Immature natural killer cell (primary cell): ENCODE measurements around the gene GUCY1A2. TPM values are rescaled to one million over a fixed set of nuclear protein-coding genes. Genes with fewer than 3 reads are reported as not detected.

Experiments
- DNase-seq, 3 donors: peaks; one replicate each; pipeline ENCODE4 v3.0.0; 2022; ENCODE audit warnings: mixed read lengths in 1 of 3
- H3K27ac Mint-ChIP-seq, 6 donors: one replicate each; pipeline ENCODE4 v1.8.0; 2020; ENCODE audit warnings: mixed read lengths in 6 of 6, mild to moderate bottlenecking in 5 of 6, inconsistent platforms in 4 of 6, moderate library complexity in 3 of 6
- H3K27me3 Mint-ChIP-seq, 3 donors: one replicate each; pipeline ENCODE4 v1.8.0; 2020 to 2021; ENCODE audit warnings: low read depth in 3 of 3, mild to moderate bottlenecking in 3 of 3, mixed read lengths in 3 of 3, moderate library complexity in 3 of 3, inconsistent platforms in 1 of 3
- H3K36me3 Mint-ChIP-seq, 3 donors: one replicate each; pipeline ENCODE4 v1.8.0; 2020; ENCODE audit warnings: mixed read lengths in 3 of 3, inconsistent platforms in 2 of 3, mild to moderate bottlenecking in 2 of 3
- H3K4me1 Mint-ChIP-seq, 2 donors: one replicate each; pipeline ENCODE4 v1.8.0; 2020; ENCODE audit warnings: inconsistent platforms in 2 of 2, mild to moderate bottlenecking in 2 of 2, mixed read lengths in 2 of 2, moderate library complexity in 1 of 2
- H3K4me3 Mint-ChIP-seq, 5 donors: one replicate each; pipeline ENCODE4 v1.8.0; 2020; ENCODE audit warnings: mild to moderate bottlenecking in 5 of 5, mixed read lengths in 5 of 5, inconsistent platforms in 3 of 5, moderate library complexity in 3 of 5
- H3K9me3 Mint-ChIP-seq, 6 donors: one replicate each; pipeline ENCODE4 v1.8.0; 2020; ENCODE audit warnings: mild to moderate bottlenecking in 6 of 6, mixed read lengths in 6 of 6, inconsistent platforms in 4 of 6, moderate library complexity in 3 of 6
- polyA plus RNA-seq, 3 donors: library from polyadenylated mRNA; unstranded; fragments of 300-500 nt; fragmentation: Illumina TruSeq; gene quantifications; one replicate each; pipeline ENCODE4 v1.2.3, GENCODE V29; 2021

The GUCY1A2 gene
- polyA plus RNA-seq, 3 donors from 2014 or later: not detected

DNA sequence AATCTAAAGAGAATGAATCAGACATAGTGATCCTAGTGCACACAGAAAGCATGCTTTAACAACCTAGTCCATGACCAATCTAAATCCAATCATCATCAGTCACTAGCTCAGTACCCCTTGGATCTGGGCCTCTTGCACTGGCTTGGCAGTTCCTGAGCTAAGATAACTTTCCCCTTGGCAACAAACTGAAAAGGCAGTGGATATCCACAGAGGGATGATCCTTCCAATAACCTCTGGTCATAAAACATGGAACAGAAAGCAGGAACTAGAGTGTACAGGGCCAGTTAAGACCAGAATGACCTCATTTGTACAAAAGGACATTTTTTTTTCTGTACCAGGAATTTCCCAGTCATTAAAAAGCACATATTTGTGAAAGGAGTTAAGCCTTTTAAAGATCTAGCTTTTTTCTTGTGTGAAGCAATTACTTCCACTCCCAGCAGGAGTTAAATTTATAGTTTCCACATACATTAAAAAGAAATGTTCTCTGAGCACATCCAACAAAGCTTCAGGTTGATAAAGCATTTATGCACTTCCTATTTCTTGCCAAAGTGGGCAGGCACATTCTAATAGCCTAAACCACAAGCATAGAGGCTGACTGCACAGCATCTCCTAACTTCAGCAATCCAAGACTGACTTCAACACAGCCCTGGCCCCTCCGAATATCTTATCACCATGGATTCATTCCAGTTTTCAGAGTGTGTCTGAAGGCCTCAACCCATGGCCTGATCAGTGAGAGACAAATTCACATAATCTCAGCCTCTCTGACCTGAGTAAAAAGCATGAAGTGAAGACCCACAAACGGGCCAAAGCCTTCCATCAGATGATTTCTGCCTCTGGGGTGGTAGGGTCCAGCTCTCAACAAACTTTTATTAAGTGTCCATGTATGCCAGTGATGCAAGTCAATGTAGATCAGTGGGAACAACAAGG lies 29.9 kb downstream of the GUCY1A2 start:
- H3K27me3 Mint-ChIP-seq: peaks cover 0 to 2% (median 0%) of the 10 kb centered on the region in 3 donors
- no peak for DNase-seq
- H3K27ac Mint-ChIP-seq: no peak overlapping the region

GRCh38 chr11:106986673-106987072 lies 31.6 kb downstream of the GUCY1A2 start:
- no peak overlapping the region for H3K4me3 Mint-ChIP-seq
- no peaks in the 10 kb centered on the region for H3K4me1 Mint-ChIP-seq
- H3K27me3 Mint-ChIP-seq: no peaks in the 10 kb centered on the region
- no peaks in the 10 kb centered on the region for H3K36me3 Mint-ChIP-seq
- no peak overlapping the region for H3K27ac Mint-ChIP-seq
- H3K9me3 Mint-ChIP-seq: peaks cover 1 to 11% (median 6%) of the 10 kb centered on the region in 6 donors
- no peak for DNase-seq

More for the DNA sequence above, 29.9 kb downstream of the GUCY1A2 start:
- Mint-ChIP-seq H3K36me3 (no peaks in the 10 kb centered on the region), H3K9me3 (peaks cover 3 to 16% (median 8%) of the 10 kb centered on the region in 6 donors), H3K4me1 (no peaks in the 10 kb centered on the region), H3K4me3 (no peak overlapping the region)

DNA sequence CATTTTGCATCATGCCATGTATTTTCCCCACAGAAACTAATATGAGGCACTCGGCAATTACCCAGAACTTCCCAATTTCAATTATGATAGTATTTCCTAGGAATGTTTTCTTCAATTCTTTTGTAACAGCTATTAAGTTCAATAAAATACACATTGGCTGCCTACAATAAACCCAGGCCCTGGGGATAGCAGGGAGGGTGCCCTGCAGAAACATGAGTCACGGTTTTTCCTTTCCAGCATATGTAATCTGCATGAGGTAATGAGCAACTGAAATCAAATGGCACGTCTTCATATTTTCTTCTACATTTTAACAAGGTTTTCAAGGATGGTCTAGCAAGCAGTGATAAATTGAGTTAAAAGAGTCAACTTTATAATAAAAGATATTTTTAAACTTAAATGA lies 32.0 kb downstream of the GUCY1A2 start:
- Mint-ChIP-seq H3K4me1 (no peaks in the 10 kb centered on the region), H3K27me3 (no peaks in the 10 kb centered on the region), H3K4me3 (no peak overlapping the region), H3K27ac (no peak overlapping the region), H3K9me3 (peaks cover 0 to 11% (median 6%) of the 10 kb centered on the region in 6 donors), H3K36me3 (no peaks in the 10 kb centered on the region)
- no peak for DNase-seq

DNA sequence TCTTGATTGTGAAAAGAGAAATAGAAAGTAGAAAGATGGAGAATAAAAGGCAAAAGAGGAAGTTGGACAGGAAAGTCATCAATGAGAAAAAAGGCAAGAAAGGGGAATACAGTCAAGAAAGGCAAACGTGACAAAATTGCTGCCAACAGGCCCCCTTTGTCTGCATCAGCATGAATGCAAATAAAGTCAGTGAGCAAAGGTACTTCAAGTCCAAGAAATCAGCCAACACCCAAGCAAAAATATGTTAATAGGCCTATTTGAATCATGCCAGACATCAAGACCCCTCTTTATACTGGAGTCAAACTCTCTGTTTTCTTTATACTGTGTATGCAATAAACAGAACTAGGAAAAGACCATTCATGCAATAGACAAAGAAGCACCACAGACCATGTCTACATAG lies 34.3 kb downstream of the GUCY1A2 start:
- Mint-ChIP-seq H3K27me3 (peaks cover 0 to 3% (median 0%) of the 10 kb centered on the region in 3 donors), H3K4me1 (no peaks in the 10 kb centered on the region), H3K36me3 (no peaks in the 10 kb centered on the region), H3K9me3 (peaks cover 0 to 17% (median 5%) of the 10 kb centered on the region in 6 donors), H3K27ac (no peak overlapping the region), H3K4me3 (no peak overlapping the region)
- DNase-seq: no peak

GRCh38 chr11:106983261-106983660 lies 35.0 kb downstream of the GUCY1A2 start:
- Mint-ChIP-seq H3K9me3 (peaks cover 0 to 17% (median 6%) of the 10 kb centered on the region in 6 donors), H3K27me3 (peaks cover 0 to 3% (median 0%) of the 10 kb centered on the region in 3 donors), H3K4me3 (no peak overlapping the region), H3K27ac (no peak overlapping the region), H3K36me3 (no peaks in the 10 kb centered on the region), H3K4me1 (no peaks in the 10 kb centered on the region)
- no peak for DNase-seq

DNA sequence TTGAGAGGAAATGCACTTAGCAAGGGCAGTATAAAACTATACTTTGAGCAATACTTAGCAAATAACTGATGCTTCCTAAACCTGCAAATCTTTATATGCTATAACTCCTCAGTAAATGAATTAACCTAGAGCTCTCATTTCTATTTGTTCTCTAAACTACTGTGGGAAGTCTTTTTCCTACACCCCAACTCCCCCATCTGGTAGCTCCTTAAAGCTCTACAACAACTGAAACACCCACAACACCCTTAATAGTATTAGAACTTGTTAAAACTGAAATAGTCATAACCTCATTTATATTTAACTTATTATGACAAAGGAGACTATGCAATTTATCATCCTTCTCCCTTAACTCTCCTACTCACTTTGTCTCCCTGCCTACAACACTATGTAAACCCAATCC lies 43.4 kb downstream of the GUCY1A2 start:
- no peak for DNase-seq
- Mint-ChIP-seq H3K27me3 (no peaks in the 10 kb centered on the region), H3K4me3 (no peak overlapping the region), H3K4me1 (no peaks in the 10 kb centered on the region), H3K36me3 (no peaks in the 10 kb centered on the region), H3K27ac (no peak overlapping the region), H3K9me3 (peaks cover 5 to 26% (median 12%) of the 10 kb centered on the region in 6 donors)

GRCh38 chr11:106971864-106972263 lies 46.4 kb downstream of the GUCY1A2 start:
- Mint-ChIP-seq H3K27ac (no peak overlapping the region), H3K27me3 (peaks cover 0 to 1% (median 0%) of the 10 kb centered on the region in 3 donors), H3K4me1 (no peaks in the 10 kb centered on the region), H3K36me3 (no peaks in the 10 kb centered on the region), H3K4me3 (no peak overlapping the region), H3K9me3 (peaks cover 5 to 24% (median 11%) of the 10 kb centered on the region in 6 donors)
- no peak for DNase-seq

- Mint-ChIP-seq H3K36me3 (no peaks in the 10 kb centered on the region), H3K4me3 (no peak overlapping the region), H3K4me1 (no peaks in the 10 kb centered on the region)
Measured at GRCh38 chr11:106969644-106970355, 48.5 kb downstream of the GUCY1A2 start.

GRCh38 chr11:106962995-106963394 lies 55.3 kb downstream of the GUCY1A2 start:
- H3K27ac Mint-ChIP-seq: no peak overlapping the region
- peaks cover 0 to 4% (median 2%) of the 10 kb centered on the region in 3 donors for H3K27me3 Mint-ChIP-seq
- H3K36me3 Mint-ChIP-seq: no peaks in the 10 kb centered on the region
- H3K9me3 Mint-ChIP-seq: peaks cover 10 to 39% (median 17%) of the 10 kb centered on the region in 6 donors
- no peak for DNase-seq
- H3K4me1 Mint-ChIP-seq: no peaks in the 10 kb centered on the region
- H3K4me3 Mint-ChIP-seq: no peak overlapping the region

More at GRCh38 chr11:106969644-106970355, 48.5 kb downstream of the GUCY1A2 start:
- Mint-ChIP-seq H3K27ac (no peak overlapping the region), H3K9me3 (peaks cover 7 to 34% (median 13%) of the 10 kb centered on the region in 6 donors), H3K27me3 (peaks cover 0 to 1% (median 0%) of the 10 kb centered on the region in 3 donors)
- DNase-seq: no peak

DNA sequence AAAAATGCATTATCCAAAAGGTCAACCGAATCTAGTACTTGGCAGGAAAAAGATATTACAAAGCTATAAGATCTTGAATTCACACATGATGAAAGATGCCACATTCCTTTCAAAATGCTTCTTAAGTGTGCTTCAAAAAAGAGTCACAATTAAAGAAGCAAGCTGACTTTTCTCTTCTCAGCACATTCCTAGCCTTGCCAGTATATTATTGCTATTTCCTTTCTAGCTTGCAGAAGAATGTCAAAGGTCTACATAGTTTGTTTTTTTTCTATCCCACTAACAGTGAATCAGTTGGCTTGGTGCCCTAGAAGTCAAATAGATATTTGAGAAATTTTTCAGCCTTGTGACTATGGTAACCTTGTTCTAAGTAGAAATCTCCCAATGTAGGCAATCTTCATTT lies 56.8 kb downstream of the GUCY1A2 start:
- Mint-ChIP-seq H3K27ac (no peak overlapping the region), H3K36me3 (no peaks in the 10 kb centered on the region), H3K4me1 (no peaks in the 10 kb centered on the region)

GRCh38 chr11:106961048-106961447 lies 57.2 kb downstream of the GUCY1A2 start:
- Mint-ChIP-seq H3K9me3 (peaks cover 13 to 38% (median 18%) of the 10 kb centered on the region in 6 donors), H3K4me3 (no peak overlapping the region), H3K27ac (no peak overlapping the region), H3K4me1 (no peaks in the 10 kb centered on the region), H3K36me3 (no peaks in the 10 kb centered on the region), H3K27me3 (peaks cover 2 to 4% (median 2%) of the 10 kb centered on the region in 3 donors)
- no peak for DNase-seq

More for the DNA sequence above, 56.8 kb downstream of the GUCY1A2 start:
- Mint-ChIP-seq H3K27me3 (peaks cover 0 to 2% (median 2%) of the 10 kb centered on the region in 3 donors), H3K9me3 (peaks cover 10 to 34% (median 16%) of the 10 kb centered on the region in 6 donors), H3K4me3 (no peak overlapping the region)
- no peak for DNase-seq

DNA sequence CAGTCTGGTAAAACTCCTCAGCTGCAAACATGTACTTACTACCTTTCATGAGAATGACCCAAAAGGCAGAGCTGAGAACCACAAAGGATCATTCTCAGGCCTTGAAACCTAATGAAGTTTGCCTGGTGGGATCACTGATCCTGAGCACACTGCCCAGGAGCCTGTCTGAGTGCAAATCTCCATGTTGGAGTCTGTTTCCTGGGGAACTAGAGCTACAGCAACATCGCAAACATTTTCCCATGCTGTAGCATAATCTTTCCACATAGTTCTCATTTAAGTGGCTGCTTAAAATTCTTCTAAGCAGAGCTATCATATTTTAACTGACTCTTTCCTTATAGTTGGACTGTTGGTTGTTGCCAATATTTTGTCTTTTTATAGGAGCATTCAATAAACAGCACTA lies 58.5 kb downstream of the GUCY1A2 start:
- no peak for DNase-seq
- Mint-ChIP-seq H3K36me3 (peaks cover 0 to 3% (median 0%) of the 10 kb centered on the region in 3 donors), H3K9me3 (peaks cover 9 to 43% (median 22%) of the 10 kb centered on the region in 6 donors), H3K27ac (no peak overlapping the region), H3K4me3 (no peak overlapping the region), H3K27me3 (peaks cover 2 to 4% (median 2%) of the 10 kb centered on the region in 3 donors), H3K4me1 (no peaks in the 10 kb centered on the region)

DNA sequence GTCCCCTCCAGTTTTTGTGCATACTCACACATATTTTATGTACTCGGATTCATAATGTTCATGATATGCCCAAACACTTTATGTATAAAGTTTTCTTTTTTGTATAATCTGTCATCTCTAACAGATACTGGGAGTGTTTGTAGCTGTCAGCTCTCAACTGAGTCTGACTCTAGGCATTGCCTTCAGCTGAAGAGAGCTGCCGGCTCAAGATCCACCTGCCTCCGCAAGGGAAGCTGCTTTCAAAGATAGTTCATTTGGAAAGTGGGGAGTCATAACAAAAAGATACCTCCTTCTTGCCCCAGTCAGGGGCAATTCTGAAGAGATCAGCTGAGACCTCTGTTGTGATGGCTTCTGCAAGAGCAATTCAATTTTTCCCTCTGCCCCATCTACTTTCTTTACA lies 58.9 kb downstream of the GUCY1A2 start:
- H3K27me3 Mint-ChIP-seq: peaks cover 2 to 4% (median 2%) of the 10 kb centered on the region in 3 donors
- H3K27ac Mint-ChIP-seq: no peak overlapping the region
- H3K36me3 Mint-ChIP-seq: peaks cover 0 to 3% (median 0%) of the 10 kb centered on the region in 3 donors
- H3K9me3 Mint-ChIP-seq: peaks cover 11 to 47% (median 22%) of the 10 kb centered on the region in 6 donors
- H3K4me1 Mint-ChIP-seq: no peaks in the 10 kb centered on the region
- DNase-seq: no peak
- no peak overlapping the region for H3K4me3 Mint-ChIP-seq
